Right renal cortex interstitium (tissue), 3 donors: ENCODE results near the gene GFPT1. TPM values are rescaled to one million over a fixed set of nuclear protein-coding genes. Genes with fewer than 3 reads are reported as not detected.
"Not testable (repeated sequence)": the region's sequence is repeated elsewhere in the genome, so short reads cannot be mapped to it uniquely, and the experiment has no call there.

Experiments used
- DNase-seq, 3 donors: peaks; one replicate each; pipeline ENCODE4 v3.0.0-alpha.2; 2013; ENCODE audit warnings: low read depth in 3 of 3, low spot score in 2 of 3
- polyA plus RNA-seq, 3 donors: library from polyadenylated mRNA; unstranded; fragments of 120-200 nt; gene quantifications; one replicate each; pipeline ENCODE4 v1.2.1, GENCODE V29; 2013; ENCODE audit not compliant: insufficient read length in 3 of 3

GFPT1 gene
- polyA plus RNA-seq, 3 donors = 37.0 to 41.5 (median 39.0) TPM

DNA sequence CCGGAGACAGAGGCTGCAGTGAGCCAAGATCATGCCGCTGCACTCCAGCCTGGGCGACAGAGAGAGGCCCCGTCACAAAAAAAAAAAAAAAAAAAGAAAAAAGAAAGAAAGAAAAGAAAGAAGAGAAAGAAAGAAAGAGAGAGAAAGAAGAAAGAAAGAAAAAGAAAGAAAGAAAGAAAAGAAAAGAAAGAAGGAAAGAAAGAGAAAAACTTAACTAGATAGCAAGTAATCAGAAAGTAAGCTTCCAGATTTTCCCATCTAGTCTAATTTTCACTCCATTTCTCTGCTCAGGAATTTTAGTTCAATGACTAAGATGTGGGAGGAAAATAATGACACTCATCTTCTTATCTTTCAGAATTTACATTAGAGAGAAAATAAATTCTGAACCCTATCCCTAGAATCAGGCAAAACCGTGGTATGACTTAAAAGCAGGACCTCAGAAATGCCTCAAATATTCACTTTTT, 2.4 kb downstream of the GFPT1 start:
- DNase-seq = no peak

DNA sequence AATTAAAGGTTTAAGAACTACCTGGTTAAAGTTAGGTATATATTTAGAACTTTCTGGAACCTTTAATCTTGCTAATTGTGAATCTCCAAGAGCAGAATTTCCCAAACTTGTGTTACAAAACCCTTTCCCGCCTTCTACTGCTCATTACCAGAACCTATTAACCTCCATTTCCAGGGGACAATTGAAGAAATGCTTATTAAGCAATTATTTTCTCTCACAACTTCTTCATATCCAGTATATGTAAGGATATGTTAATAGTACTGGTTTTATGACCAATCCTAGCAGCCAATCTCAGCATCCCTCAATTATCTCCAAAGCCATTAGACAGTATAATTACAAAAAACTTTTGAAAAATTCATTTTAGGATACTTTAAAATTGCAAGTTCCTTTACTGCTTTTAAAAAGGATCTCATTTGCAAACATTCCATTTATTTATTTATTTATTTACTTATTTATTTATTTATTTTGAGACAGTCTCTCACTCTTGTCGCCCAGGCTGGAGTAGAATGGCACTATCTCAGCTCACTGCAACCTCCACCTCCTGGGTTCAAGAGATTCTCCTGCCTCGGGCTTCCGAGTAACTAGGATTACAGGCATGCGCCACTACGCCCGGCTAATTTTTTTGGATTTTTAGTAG, 3.7 kb downstream of the GFPT1 start:
- no peak for DNase-seq

DNA sequence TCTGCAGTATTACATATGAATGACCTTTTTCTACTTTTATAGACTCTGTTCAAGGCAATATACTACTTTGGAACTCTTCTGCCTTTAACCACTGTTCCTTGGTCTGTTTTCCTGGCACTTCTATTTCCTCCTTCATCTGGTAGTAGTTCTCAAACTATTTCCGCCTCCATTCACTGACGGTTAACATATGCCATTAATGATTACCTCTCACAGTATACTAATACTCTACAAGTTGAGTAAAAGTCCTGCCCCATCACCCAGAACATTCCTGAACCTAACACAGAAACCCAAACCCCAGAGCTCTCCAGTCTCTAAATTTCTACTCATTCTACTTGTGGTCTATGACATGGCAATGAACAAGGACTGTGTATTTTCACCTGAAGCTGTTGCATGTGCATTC, 4.5 kb downstream of the GFPT1 start:
- DNase-seq = no peak

DNA sequence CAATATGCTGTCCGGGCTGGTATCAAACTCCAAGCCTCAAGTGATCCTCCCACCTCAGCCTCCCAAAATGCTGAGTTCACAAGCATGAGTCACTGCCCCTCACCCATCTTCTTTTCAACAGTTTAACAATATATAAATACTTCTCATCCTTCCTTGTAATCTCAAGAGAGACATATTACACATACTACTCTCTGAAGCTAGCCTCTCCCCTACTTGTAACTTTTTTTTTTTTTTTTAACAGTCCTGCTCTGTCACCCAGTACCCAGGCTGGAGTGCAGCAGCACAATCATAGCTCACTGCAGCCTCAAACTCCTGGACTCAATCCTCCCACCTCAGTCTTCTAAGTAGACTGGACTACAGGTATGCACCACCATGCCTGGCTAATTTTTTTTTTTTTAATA, 5.7 kb downstream of the GFPT1 start:
- no peak for DNase-seq

DNA sequence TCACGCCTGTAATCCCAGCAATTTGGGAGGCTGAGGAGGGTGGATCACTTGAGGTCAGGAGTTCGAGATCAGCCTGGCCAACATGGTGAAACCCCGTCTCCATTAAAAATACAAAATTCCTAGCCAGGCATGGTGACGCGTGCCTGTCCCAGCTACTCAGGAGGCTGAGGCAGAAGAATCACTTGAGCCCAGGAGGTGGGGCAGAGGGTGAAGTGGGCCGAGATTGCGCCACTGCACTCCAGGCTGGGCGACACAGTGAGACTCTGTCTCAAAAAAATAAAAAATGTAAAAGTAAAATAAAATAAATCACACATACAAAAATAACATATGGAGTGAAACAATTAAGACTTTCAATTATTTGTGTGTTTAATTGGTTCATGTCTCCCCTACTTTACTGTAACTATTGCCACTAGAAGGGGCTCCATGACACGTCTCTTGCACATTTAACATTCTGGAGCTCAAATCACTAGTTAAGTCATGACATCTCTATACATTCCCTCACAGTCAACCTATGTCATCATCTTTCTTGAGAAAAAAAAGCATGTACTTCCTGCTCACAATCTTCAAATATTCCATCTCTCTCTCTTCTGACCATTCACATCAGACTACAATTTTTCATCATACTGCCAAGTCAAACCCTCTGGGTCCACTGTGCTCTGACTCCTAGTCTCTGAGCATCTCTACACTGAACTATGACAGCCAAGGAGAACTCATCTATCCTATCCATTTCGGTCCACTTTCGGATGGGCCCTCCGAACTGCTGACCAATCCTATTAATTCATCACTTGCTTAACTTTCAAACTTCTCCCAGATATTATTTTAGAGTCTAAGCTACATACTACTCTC, 6.7 kb downstream of the GFPT1 start:
- no peak for DNase-seq

DNA sequence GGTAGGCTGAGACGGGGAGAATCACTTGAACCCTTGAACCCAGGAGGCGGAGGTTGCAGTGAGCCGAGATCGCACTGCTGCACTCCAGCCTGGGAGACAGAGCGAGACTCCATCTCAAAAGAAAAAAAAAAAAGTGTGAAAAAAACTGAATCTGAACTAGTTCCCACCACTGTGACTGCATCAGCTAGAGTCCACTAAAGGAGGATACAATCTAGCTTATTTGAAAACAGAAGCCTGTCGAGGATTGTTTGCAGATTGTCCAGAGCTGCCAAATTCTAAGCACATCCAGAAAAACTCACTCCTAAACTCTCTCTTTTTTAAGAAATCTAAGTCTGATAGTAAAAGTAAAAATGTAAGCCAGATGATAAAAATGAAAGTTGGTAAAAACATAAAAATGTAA, 10.6 kb downstream of the GFPT1 start:
- no peak for DNase-seq

DNA sequence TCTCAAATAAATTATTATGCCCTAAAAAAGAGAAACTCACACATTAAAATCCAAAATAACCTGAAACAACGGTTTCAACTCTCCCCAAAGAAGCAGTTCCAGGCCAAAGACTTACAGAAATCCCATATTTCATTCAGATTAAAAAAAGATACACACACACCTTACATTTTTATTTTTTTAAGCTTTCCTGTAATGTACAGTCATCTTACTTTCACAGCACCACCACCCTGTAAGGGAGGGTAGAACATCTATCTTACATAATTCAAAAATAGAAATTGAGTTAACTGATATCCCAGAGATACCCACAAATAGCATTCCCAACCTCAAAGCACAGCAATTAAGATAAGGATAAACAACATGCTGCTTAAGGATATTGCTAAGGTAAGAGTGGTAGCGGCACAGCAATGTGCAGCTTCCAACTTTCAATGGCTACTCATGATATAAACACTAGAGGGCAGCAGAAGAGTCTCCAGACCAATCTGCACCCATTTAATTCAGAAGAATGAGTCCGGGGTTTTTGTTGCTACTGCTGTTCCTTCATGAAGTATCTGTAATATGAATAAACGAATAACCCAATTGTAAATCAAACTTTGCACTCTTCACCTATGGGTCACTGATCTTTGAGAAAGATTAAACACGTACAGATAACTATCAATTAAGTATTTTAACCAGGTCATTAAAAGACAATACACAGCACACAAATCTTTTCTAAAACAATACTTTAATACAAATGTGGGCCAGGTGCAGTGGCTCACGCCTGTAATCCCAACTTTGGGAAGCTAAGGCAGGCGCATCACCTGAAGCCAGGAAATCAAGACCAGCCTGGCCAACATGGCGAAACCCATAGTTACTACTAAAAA, 11.3 kb downstream of the GFPT1 start:
- no peak for DNase-seq

DNA sequence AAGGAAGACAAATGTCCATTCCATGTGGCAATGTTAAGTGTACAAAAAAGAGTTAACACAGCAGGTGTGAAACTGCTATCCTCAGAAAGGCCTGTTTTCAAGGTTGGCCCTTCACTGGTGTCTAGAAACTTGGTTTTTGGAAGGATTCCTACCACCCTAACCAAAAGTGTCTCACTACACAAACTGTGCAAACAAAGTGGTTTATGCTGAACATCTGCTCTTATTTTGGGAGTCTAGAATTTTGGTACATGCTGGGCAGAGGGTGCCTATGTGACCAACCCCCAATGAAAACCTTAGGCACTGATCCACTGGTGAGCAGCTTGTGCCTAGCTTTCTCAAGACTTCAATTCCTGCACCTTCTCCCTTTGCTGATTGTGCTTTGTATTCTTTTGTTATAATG, 14.3 kb downstream of the GFPT1 start:
- DNase-seq = no peak

DNA sequence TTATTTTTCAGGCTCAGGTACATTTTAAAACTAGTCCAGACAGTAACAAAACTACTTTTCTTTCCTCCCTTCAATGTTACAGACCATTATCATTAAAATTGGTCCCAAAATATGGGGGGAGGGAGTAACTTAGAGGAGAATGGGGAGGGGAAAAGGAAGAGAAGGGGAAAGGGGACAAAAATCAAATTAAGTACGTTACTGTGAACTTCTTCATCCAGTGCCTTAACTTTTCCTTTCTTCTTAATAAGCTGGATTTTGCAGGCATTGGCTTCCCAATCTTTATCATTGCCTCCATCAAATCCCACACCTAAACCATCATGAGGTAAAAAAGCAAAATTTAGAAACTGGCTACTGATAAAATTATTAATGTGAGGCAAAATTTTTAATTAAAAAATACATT, 17.2 kb downstream of the GFPT1 start:
- no peak for DNase-seq

DNA sequence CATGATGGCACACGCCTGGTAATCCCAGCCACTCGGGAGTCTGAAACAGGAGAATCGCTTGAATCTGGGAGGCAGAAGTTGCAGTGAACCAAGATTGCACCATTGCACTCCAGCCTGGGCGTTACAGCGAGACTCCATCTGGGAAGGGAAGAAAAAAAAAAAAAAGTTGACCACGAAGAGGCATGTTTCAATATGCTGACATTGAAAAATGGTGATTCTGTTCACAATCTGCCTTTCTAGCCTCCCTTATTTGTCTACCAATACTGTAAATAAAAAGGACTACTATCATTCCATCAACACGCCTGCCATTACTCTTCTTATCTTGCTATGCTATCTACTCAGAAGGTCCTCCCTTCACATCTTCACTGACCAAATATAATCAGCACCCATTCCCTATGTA, 18.4 kb downstream of the GFPT1 start:
- no peak for DNase-seq

DNA sequence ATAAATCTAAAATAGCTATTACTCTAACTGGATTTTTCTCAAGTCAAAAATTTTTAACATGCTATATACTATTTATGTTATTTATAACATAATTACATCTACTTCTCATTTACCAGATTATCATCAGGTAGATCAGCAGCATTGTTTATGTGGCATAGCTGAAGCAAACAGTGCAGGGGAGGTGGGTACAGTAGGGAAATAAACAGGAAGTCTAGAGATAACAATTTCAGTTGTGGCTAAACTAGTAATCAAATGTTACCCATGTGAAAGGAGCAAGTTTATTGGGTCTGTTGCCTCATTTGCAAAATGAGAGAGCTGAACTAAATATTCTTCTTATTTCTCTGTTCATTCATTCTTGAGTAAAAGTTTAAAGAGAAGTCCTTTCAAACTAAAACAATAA, 27.7 kb downstream of the GFPT1 start:
- no peak for DNase-seq

DNA sequence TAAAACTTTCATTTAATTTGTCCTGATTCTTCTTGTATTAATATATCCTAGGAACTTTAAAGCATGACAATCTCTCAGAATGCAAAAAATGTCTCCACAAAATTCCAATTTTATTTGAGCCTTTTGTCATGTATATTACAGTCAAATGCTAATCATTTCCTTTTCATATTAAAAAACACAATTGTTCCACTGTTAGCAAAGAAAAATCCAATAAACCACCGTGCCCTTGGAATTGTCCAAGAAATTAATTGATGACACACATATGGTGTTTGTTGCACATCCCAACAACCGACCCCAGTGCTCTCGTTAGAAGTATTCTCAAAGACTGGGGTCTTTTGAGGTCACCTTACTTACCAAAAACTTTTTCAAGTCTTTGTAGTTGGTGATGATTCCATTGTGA, 28.1 kb downstream of the GFPT1 start:
- DNase-seq = no peak

DNA sequence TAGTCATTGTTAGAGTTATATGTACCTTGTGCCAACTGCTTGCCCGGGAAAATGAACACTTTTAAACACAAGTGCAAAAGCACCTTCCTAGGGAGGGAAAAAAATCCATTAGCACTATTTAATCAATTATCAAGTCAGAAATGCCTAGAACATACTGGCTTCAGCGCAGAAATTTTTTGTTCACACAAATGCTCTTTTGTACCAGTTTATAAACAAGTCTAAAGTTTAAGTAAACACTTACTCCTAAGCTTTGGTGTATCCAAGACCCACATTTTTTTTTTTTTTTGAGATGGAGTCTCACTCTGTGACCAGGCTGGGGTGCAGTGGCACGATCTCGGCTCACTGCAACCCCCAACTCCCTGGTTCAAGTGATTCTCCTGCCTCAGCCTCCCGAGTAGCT, 30.6 kb downstream of the GFPT1 start:
- no peak for DNase-seq

DNA sequence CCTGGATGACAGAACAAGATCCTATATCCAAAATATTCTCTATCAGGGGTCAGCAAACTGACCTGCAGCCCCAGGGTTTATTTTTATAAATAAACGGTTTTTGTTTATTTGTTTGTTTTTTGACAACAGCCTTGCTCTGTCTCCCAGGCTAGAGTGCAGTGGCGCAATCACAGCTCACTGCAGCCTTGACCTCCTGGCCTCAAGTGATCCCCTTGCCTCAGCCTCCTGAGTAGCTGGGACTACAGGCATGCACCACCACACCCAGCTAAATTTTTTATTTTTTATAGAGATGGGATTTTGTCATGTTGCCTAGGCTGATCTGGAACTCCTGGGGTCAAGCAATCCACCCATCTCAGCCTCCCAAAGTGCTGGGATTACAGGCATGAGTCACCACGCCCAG, 32.1 kb downstream of the GFPT1 start:
- DNase-seq = not testable (repeated sequence)

DNA sequence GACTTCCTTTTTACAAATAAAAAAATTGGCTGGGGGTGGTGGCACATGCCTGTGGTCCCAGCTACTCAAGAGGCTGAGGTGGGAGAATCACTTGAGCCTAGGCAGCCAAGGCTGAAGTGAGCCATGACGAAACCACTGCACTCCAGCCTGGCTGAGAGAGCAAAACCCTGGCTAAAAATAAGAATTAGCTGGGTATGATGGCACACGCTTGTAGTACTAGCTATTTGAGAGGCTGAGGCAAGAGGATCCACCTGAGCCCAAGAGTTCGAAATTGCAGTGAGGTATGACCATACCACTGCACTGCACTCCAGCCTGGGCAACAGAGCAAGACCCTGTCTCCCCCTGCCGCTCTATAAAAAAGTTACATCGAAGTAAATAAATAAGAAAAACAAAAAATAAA, 33.7 kb downstream of the GFPT1 start:
- DNase-seq = no peak

DNA sequence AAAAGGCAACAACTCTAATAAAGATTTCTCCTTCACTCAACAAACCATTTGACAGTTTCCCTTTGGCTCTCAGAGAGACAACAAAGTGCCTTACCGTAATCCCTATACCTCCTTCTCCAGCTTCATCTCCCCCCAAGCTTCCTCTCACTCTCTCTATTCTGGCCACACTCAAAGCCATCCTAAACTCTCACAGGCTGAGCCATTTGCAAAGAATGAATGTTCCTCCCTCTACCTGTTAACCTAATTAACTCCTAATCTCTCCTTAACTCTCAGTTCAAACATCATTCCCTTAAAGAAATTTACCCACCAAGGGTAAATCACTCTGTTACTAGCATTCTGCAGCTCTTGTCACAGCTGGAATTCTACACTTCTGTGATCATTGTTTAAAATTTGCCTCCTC, 38.2 kb downstream of the GFPT1 start:
- DNase-seq = no peak

DNA sequence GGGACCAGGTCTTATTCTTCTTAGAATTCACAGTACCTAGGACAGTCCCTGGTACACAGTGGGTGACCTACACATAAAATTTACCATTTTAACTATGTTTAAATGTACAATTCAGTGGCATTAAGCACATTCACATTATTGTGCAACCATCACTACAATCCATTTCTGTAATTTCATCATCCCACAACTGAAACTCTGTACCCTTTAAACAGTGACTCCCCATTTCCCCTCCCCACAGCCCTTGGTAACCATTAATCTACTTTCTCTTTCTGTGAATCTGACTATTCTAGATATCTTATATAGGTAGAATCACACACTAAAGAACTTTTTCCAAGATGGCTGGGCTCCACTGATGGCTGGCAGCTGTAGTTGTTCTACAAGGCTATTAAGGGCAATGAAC, 41.6 kb downstream of the GFPT1 start:
- DNase-seq = no peak

DNA sequence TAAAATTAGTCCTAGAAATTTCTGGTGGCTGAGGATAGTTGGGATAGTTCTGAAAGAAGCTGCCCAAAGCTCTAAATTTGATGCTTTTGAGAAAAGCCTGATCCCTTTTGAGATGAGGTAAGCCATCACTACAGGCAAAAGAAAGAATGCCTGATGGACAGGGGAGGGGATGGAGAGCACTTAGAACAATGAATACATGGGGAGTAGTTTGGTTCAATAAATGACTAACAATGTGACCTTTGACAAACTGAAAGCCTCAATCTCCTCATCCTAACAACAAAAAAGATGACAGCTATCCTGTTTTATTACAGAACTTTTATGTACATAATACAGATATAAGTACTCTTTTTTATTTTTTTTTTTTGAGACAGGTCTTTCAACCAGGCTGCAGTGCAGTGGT, 42.7 kb downstream of the GFPT1 start:
- no peak for DNase-seq

DNA sequence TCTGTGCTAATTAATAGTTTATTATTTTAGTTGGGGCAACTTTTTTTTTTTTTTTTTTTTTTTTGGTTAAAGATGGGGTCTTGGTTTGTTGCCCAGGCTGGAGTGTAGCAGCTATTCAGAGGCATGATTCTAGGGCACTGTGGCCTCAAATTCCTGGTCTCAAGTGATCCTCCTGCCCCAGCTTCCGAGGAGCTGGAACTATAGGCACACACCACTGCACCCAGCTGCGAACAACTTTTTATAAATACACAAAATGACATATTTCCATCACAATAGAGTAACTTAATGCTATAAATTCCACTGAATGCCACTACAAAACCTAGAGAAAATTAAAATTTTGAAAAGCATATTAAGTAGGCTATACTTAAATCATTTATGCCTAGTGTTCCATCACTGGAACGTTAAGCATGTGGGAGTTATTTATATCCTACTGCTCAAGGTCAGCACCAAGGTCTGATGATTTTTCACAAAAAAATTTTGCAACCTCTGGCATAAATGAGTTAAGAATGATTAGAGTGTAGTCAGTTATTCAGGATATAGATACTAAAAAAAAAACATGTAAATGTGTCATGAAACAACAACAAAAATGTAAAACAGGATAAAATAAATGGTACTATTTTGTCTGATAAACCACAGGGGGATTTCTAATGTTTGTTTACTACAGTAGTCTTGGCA, 46.8 kb downstream of the GFPT1 start:
- DNase-seq = no peak

DNA sequence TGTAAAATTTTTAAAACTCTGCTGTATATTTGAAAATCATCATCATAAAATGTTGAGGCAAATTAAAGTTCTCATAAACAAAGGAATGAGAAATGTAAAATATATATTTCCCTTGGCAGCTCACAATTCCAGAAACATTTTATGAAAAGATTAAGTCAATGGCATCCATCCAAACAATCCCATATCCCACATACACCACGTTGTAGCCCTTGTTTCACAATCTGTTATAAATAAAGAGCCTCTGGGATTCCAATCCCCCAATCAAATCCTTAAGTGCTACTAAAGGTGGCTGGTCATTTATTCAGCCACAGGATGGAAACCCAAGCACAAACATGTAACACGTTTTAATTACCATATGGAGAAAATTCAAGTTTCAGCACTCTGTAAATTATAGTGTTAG, 51.7 kb downstream of the GFPT1 start:
- no peak for DNase-seq

DNA sequence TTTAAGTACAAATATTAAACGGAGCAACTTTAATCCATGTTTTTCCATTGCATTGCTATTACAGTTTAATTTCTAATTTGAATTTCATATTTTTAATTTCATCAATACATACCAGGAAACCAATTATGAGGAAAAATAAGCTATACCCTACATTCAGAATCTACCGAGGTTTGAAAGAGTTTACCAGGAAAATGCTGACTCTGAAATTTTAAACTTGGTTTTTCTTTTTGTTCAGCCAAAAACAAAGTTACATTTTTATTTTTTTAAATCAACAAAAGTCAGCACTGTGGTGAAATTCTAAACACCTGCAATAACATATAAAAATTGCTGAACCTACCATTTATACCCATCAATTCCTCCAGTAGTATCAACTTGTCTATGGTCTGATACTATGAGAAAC, 53.7 kb downstream of the GFPT1 start:
- DNase-seq = no peak
